ENCODE data around the gene RAB36.

GRCh38 chr22:23179381-23180299, 34.4 kb downstream of the RAB36 start:
- no peak for TF ChIP-seq CTCF (IDR thresholded peaks at IDR 0.05)
- TF ChIP-seq POLR2A (IDR thresholded peaks at IDR 0.05), result no peak

Measured in lower leg skin (tissue), 3 donors.